ENCODE data around the gene OR13F1.
"Not testable (repeated sequence)": the region's sequence is repeated elsewhere in the genome, so short reads cannot be mapped to it uniquely, and the experiment has no call there.

The OR13F1 gene

GRCh38 chr9:104503963-104504362, at the start of gene OR13F1:
TSS of gene OR13F1 (plus strand) at chr9:104504263. CDS start at chr9:104504263, 0 bp downstream.
- Histone ChIP-seq H3K36me3 (ENCODE audit: control insufficient read depth in 2 of 2, insufficient read depth in 2 of 2, low read length in 2 of 2) (no peaks in the 10 kb centered on the region), H3K27me3 (ENCODE audit: control insufficient read depth in 1 of 2, insufficient read depth in 2 of 2, low read length in 2 of 2) (no peaks in the 10 kb centered on the region), H3K4me3 (ENCODE audit: low read length in 2 of 2) (no peak within 1 kb of the TSS), H3K9ac (ENCODE audit: low read length in 2 of 2) (no peak within 1 kb of the TSS), H3K4me1 (ENCODE audit: control insufficient read depth, insufficient read depth, low read length) (no peaks in the 10 kb centered on the region), H3K27ac (ENCODE audit: low read length) (no peak within 1 kb of the TSS), H3K9me3 (ENCODE audit: control insufficient read depth in 2 of 2, low read length in 2 of 2) (no peaks in the 10 kb centered on the region)

GRCh38 chr9:104456831-104457230, 47.2 kb upstream of the OR13F1 start:
- Histone ChIP-seq H3K27ac (ENCODE audit: low read length) (no peak overlapping the region), H3K36me3 (ENCODE audit: control insufficient read depth in 2 of 2, insufficient read depth in 2 of 2, low read length in 2 of 2) (no peaks in the 10 kb centered on the region), H3K9me3 (ENCODE audit: control insufficient read depth in 2 of 2, low read length in 2 of 2) (no peaks in the 10 kb centered on the region), H3K4me1 (ENCODE audit: control insufficient read depth, insufficient read depth, low read length) (no peaks in the 10 kb centered on the region), H3K9ac (ENCODE audit: low read length in 2 of 2) (no peak overlapping the region), H3K4me3 (ENCODE audit: low read length in 2 of 2) (no peak overlapping the region), H3K27me3 (ENCODE audit: control insufficient read depth in 1 of 2, insufficient read depth in 2 of 2, low read length in 2 of 2) (no peaks in the 10 kb centered on the region)

DNA sequence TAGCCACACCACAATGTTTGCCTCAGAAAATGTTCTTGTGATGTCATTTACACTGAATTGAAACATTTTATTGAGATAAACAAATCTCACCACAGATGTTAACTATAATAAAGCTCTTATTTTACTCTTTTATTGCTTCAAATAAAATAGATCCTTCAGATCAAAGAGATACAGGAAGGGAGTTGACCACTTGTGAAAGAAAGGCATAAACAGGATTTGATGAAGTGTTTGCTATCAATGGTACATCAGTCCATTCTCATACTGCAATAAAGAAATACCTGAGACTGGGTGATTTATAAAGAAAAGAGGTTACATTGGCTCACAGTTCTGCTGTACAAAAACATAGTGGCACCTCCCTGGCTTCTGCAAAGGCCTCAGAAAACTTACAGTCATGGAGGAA, 40.2 kb upstream of the OR13F1 start:
- Histone ChIP-seq H3K27ac (ENCODE audit: low read length) (no peak overlapping the region), H3K36me3 (ENCODE audit: control insufficient read depth in 2 of 2, insufficient read depth in 2 of 2, low read length in 2 of 2) (no peaks in the 10 kb centered on the region), H3K4me1 (ENCODE audit: control insufficient read depth, insufficient read depth, low read length) (no peaks in the 10 kb centered on the region), H3K9ac (ENCODE audit: low read length in 2 of 2) (no peak overlapping the region), H3K27me3 (ENCODE audit: control insufficient read depth in 1 of 2, insufficient read depth in 2 of 2, low read length in 2 of 2) (no peaks in the 10 kb centered on the region), H3K9me3 (ENCODE audit: control insufficient read depth in 2 of 2, low read length in 2 of 2) (no peaks in the 10 kb centered on the region), H3K4me3 (ENCODE audit: low read length in 2 of 2) (no peak overlapping the region)

GRCh38 chr9:104468261-104468660, 35.8 kb upstream of the OR13F1 start:
- Histone ChIP-seq H3K4me3 (ENCODE audit: low read length in 2 of 2) (no peak overlapping the region), H3K9ac (ENCODE audit: low read length in 2 of 2) (no peak overlapping the region), H3K9me3 (ENCODE audit: control insufficient read depth in 2 of 2, low read length in 2 of 2) (no peaks in the 10 kb centered on the region), H3K4me1 (ENCODE audit: control insufficient read depth, insufficient read depth, low read length) (no peaks in the 10 kb centered on the region), H3K27ac (ENCODE audit: low read length) (no peak overlapping the region), H3K36me3 (ENCODE audit: control insufficient read depth in 2 of 2, insufficient read depth in 2 of 2, low read length in 2 of 2) (no peaks in the 10 kb centered on the region), H3K27me3 (ENCODE audit: control insufficient read depth in 1 of 2, insufficient read depth in 2 of 2, low read length in 2 of 2) (no peaks in the 10 kb centered on the region)

DNA sequence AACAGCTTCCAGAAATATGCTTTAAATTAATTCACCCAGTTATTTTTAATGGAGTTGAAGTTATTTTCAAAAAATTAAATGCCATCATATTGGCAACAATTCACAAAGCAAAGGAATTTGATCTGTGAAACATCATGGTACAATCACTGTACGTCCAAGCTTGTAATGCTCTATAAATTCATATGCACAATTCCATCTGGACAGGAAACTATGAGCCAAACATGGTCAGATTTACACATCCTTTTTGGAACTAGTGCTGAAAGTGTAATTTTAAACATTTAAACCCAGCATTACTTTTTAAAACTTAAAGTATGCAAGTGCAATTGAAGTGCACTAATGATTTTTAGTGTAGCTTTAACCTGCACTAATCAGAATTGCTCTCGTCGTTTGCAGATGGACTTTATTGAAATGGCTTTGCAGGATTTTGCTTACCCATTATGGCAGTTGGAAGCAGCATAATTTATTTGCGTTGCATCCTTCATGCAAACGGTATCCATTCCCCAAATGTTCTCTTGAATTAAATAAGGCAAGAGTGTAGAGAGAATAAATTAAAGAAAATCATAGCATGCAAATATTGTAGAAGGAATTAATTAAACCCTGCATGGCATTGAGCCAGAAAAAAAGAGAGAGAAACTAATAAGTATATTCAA, 21.0 kb upstream of the OR13F1 start:
- Histone ChIP-seq H3K9me3 (ENCODE audit: control insufficient read depth in 2 of 2, low read length in 2 of 2) (no peaks in the 10 kb centered on the region), H3K27me3 (ENCODE audit: control insufficient read depth in 1 of 2, insufficient read depth in 2 of 2, low read length in 2 of 2) (no peaks in the 10 kb centered on the region), H3K27ac (ENCODE audit: low read length) (no peak overlapping the region), H3K4me1 (ENCODE audit: control insufficient read depth, insufficient read depth, low read length) (no peaks in the 10 kb centered on the region), H3K36me3 (ENCODE audit: control insufficient read depth in 2 of 2, insufficient read depth in 2 of 2, low read length in 2 of 2) (no peaks in the 10 kb centered on the region), H3K4me3 (ENCODE audit: low read length in 2 of 2) (no peak overlapping the region), H3K9ac (ENCODE audit: low read length in 2 of 2) (no peak overlapping the region)

DNA sequence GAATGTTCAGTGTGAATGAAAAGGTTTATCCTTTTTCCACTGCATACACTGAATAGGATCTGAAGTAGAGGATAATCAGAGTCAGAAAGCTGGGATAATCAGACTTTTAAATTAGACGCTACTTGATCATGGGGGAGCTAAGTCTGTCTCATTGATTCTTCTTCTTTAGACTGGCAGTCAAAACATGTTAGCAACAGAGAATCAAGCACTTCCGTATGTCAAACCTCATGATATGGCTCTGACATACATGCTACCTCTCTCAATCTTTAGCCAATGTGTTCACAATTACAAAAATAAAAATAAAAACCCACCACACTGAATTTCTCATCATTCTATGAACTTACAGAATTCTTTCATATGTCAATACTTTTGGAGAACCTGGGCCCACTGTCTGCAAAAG, 19.0 kb upstream of the OR13F1 start:
- Histone ChIP-seq H3K4me1 (ENCODE audit: control insufficient read depth, insufficient read depth, low read length) (no peaks in the 10 kb centered on the region), H3K36me3 (ENCODE audit: control insufficient read depth in 2 of 2, insufficient read depth in 2 of 2, low read length in 2 of 2) (no peaks in the 10 kb centered on the region), H3K9me3 (ENCODE audit: control insufficient read depth in 2 of 2, low read length in 2 of 2) (no peaks in the 10 kb centered on the region), H3K27ac (ENCODE audit: low read length) (no peak overlapping the region), H3K4me3 (ENCODE audit: low read length in 2 of 2) (no peak overlapping the region), H3K9ac (ENCODE audit: low read length in 2 of 2) (no peak overlapping the region), H3K27me3 (ENCODE audit: control insufficient read depth in 1 of 2, insufficient read depth in 2 of 2, low read length in 2 of 2) (no peaks in the 10 kb centered on the region)

- no peak overlapping the region for H3K9ac ChIP-seq (ENCODE audit: low read length in 2 of 2)
- no peaks in the 10 kb centered on the region for H3K27me3 ChIP-seq (ENCODE audit: control insufficient read depth in 1 of 2, insufficient read depth in 2 of 2, low read length in 2 of 2)
These were observed 9.3 kb upstream of the OR13F1 start for GRCh38 chr9:104494808-104495207.

GRCh38 chr9:104503440-104503839, 623 bp upstream of the OR13F1 start:
- Histone ChIP-seq H3K36me3 (ENCODE audit: control insufficient read depth in 2 of 2, insufficient read depth in 2 of 2, low read length in 2 of 2) (no peaks in the 10 kb centered on the region), H3K27me3 (ENCODE audit: control insufficient read depth in 1 of 2, insufficient read depth in 2 of 2, low read length in 2 of 2) (no peaks in the 10 kb centered on the region), H3K4me1 (ENCODE audit: control insufficient read depth, insufficient read depth, low read length) (no peaks in the 10 kb centered on the region), H3K9ac (ENCODE audit: low read length in 2 of 2) (no peak overlapping the region), H3K27ac (ENCODE audit: low read length) (no peak overlapping the region), H3K9me3 (ENCODE audit: control insufficient read depth in 2 of 2, low read length in 2 of 2) (no peaks in the 10 kb centered on the region), H3K4me3 (ENCODE audit: low read length in 2 of 2) (no peak overlapping the region)

More at GRCh38 chr9:104494808-104495207, 9.3 kb upstream of the OR13F1 start:
- no peak overlapping the region for H3K27ac ChIP-seq (ENCODE audit: low read length)
- H3K36me3 ChIP-seq (ENCODE audit: control insufficient read depth in 2 of 2, insufficient read depth in 2 of 2, low read length in 2 of 2) = no peaks in the 10 kb centered on the region
- no peaks in the 10 kb centered on the region for H3K9me3 ChIP-seq (ENCODE audit: control insufficient read depth in 2 of 2, low read length in 2 of 2)
- H3K4me1 ChIP-seq (ENCODE audit: control insufficient read depth, insufficient read depth, low read length) = no peaks in the 10 kb centered on the region
- no peak overlapping the region for H3K4me3 ChIP-seq (ENCODE audit: low read length in 2 of 2)

DNA sequence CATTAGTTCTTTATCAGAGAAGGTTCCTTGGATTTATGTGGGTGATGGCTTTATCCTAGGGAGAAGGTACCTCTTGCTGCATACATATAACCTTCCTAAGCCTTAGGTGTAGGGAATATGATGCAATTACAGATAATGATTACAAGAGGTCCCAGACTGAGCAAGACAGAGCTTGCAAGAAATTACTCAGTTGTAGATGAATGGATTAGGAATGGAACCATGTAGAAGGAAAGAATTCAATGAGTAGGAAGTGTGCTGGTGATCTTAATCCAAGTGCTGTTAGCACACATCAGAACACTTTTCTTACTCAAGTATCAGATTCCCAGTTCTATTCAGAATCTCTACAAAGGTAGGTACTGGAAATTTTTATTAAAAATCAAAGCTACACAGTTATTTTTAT, 2.5 kb downstream of the OR13F1 start:
- no peak overlapping the region for H3K27ac ChIP-seq (ENCODE audit: low read length)
- H3K27me3 ChIP-seq (ENCODE audit: control insufficient read depth in 1 of 2, insufficient read depth in 2 of 2, low read length in 2 of 2) = no peaks in the 10 kb centered on the region
- no peak overlapping the region for H3K4me3 ChIP-seq (ENCODE audit: low read length in 2 of 2)
- H3K36me3 ChIP-seq (ENCODE audit: control insufficient read depth in 2 of 2, insufficient read depth in 2 of 2, low read length in 2 of 2) = no peaks in the 10 kb centered on the region
- H3K9ac ChIP-seq (ENCODE audit: low read length in 2 of 2) = no peak overlapping the region
- no peaks in the 10 kb centered on the region for H3K9me3 ChIP-seq (ENCODE audit: control insufficient read depth in 2 of 2, low read length in 2 of 2)
- no peaks in the 10 kb centered on the region for H3K4me1 ChIP-seq (ENCODE audit: control insufficient read depth, insufficient read depth, low read length)

- H3K27ac ChIP-seq (ENCODE audit: low read length) = no peak overlapping the region
- no peak overlapping the region for H3K9ac ChIP-seq (ENCODE audit: low read length in 2 of 2)
- H3K36me3 ChIP-seq (ENCODE audit: control insufficient read depth in 2 of 2, insufficient read depth in 2 of 2, low read length in 2 of 2) = no peaks in the 10 kb centered on the region
- H3K4me3 ChIP-seq (ENCODE audit: low read length in 2 of 2) = no peak overlapping the region
- no peaks in the 10 kb centered on the region for H3K9me3 ChIP-seq (ENCODE audit: control insufficient read depth in 2 of 2, low read length in 2 of 2)
- no peaks in the 10 kb centered on the region for H3K27me3 ChIP-seq (ENCODE audit: control insufficient read depth in 1 of 2, insufficient read depth in 2 of 2, low read length in 2 of 2)
- no peaks in the 10 kb centered on the region for H3K4me1 ChIP-seq (ENCODE audit: control insufficient read depth, insufficient read depth, low read length)
These were observed 10.8 kb downstream of the OR13F1 start for GRCh38 chr9:104514901-104515300.

- H3K27ac ChIP-seq (ENCODE audit: low read length); H3K36me3 ChIP-seq (ENCODE audit: control insufficient read depth in 2 of 2, insufficient read depth in 2 of 2, low read length in 2 of 2): not testable (repeated sequence)
These were observed 16.2 kb downstream of the OR13F1 start for GRCh38 chr9:104520241-104520640.

More at GRCh38 chr9:104520241-104520640, 16.2 kb downstream of the OR13F1 start:
- not testable (repeated sequence) for H3K9me3 ChIP-seq (ENCODE audit: control insufficient read depth in 2 of 2, low read length in 2 of 2); H3K27me3 ChIP-seq (ENCODE audit: control insufficient read depth in 1 of 2, insufficient read depth in 2 of 2, low read length in 2 of 2); H3K4me1 ChIP-seq (ENCODE audit: control insufficient read depth, insufficient read depth, low read length); H3K9ac ChIP-seq (ENCODE audit: low read length in 2 of 2); H3K4me3 ChIP-seq (ENCODE audit: low read length in 2 of 2)

Data from stomach smooth muscle (tissue), 2 donors.